Hepatocyte (in vitro differentiated cells): ENCODE measurements around the gene SPATA2L.

Experiments
- EZH2 ChIP-seq: fragments of 200-600 bp; sonication (generic); IDR thresholded peaks from 2 replicates; pipeline ENCODE4 v1.6.1; 2016; ENCODE audit warnings: antibody characterized with exemption, mild to moderate bottlenecking, borderline replicate concordance
- EZH2phosphoT487 ChIP-seq: fragments of 200-600 bp; sonication (generic); IDR thresholded peaks from one replicate; pipeline ENCODE4 v1.6.1; 2018; ENCODE audit warnings: antibody characterized with exemption, mild to moderate bottlenecking, low read depth, moderate library complexity; ENCODE audit not compliant: unreplicated experiment, severe bottlenecking
- TF ChIP-seq, protein P1 (sequence below): fragments of 200-600 bp; sonication (generic); IDR thresholded peaks from 2 replicates; pipeline ENCODE4 v1.5.1; 2016; ENCODE audit warnings: antibody characterized with exemption, mild to moderate bottlenecking; ENCODE audit not compliant: poor library complexity

- TF ChIP-seq EZH2: no peak
- TF ChIP-seq, protein P1, sequence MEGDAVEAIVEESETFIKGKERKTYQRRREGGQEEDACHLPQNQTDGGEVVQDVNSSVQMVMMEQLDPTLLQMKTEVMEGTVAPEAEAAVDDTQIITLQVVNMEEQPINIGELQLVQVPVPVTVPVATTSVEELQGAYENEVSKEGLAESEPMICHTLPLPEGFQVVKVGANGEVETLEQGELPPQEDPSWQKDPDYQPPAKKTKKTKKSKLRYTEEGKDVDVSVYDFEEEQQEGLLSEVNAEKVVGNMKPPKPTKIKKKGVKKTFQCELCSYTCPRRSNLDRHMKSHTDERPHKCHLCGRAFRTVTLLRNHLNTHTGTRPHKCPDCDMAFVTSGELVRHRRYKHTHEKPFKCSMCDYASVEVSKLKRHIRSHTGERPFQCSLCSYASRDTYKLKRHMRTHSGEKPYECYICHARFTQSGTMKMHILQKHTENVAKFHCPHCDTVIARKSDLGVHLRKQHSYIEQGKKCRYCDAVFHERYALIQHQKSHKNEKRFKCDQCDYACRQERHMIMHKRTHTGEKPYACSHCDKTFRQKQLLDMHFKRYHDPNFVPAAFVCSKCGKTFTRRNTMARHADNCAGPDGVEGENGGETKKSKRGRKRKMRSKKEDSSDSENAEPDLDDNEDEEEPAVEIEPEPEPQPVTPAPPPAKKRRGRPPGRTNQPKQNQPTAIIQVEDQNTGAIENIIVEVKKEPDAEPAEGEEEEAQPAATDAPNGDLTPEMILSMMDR: no peak
- no peak for TF ChIP-seq EZH2phosphoT487
Observed at GRCh38 chr16:89748921-89749320, 47.4 kb upstream of the SPATA2L start.
